DND-41 (cell line): Measurements from ENCODE around the gene PCK2.

Experiments
- ATAC-seq: fragments of 200-7000 bp; cut with Tn5 transposase; 3 replicates; pipeline ENCODE4 v1.9.1; 2021; ENCODE audit warnings: low read depth; ENCODE audit not compliant: insufficient read depth
- DNase-seq: peaks from one replicate; pipeline ENCODE4 v3.0.0-alpha.2; 2020
- H2AFZ ChIP-seq: 2 replicates; pipeline ENCODE4 v1.6.0; 2012; ENCODE audit warnings: low read depth, low read length
- H3K27ac ChIP-seq: 2 replicates; pipeline ENCODE4 v1.5.1; 2012; ENCODE audit warnings: low read length, inconsistent platforms
- H3K27me3 ChIP-seq: fragments of 200-600 bp; sonication (generic); 2 replicates; pipeline ENCODE4 v1.6.0; 2012; ENCODE audit warnings: low read length, mild to moderate bottlenecking, inconsistent platforms; ENCODE audit not compliant: insufficient read depth, poor library complexity
- H3K36me3 ChIP-seq: 2 replicates; pipeline ENCODE4 v1.5.1; 2012; ENCODE audit warnings: low read length, inconsistent platforms; ENCODE audit not compliant: insufficient read depth
- H3K4me1 ChIP-seq: 2 replicates; pipeline ENCODE4 v1.5.1; 2012; ENCODE audit warnings: mild to moderate bottlenecking, low read length; ENCODE audit not compliant: insufficient read depth
- H3K4me2 ChIP-seq: 2 replicates; pipeline ENCODE4 v1.6.0; 2012; ENCODE audit warnings: mild to moderate bottlenecking, moderate library complexity, low read length, inconsistent platforms; ENCODE audit not compliant: insufficient read depth
- H3K4me3 ChIP-seq, 2 experiments: fragments of 200-600 bp in 1 of 2; shearing (Covaris generic) in 1 of 2; 2 replicates each; pipeline ENCODE4 v1.5.1; 2012 to 2016; ENCODE audit warnings: inconsistent platforms in 2 of 2, low read length in 2 of 2, mild to moderate bottlenecking in 2 of 2, low read depth in 1 of 2, moderate library complexity in 1 of 2
- H3K79me2 ChIP-seq: 2 replicates; pipeline ENCODE4 v1.6.0; 2012; ENCODE audit warnings: low read length, inconsistent platforms; ENCODE audit not compliant: insufficient read depth
- H3K9ac ChIP-seq: 2 replicates; pipeline ENCODE4 v1.6.0; 2012; ENCODE audit warnings: low read depth, mild to moderate bottlenecking, inconsistent platforms, low read length, moderate library complexity
- H3K9me3 ChIP-seq: 2 replicates; pipeline ENCODE4 v1.5.1; 2012; ENCODE audit warnings: low read length, moderate library complexity, mild to moderate bottlenecking, inconsistent platforms; ENCODE audit not compliant: insufficient read depth, severe bottlenecking
- H4K20me1 ChIP-seq: 2 replicates; pipeline ENCODE4 v1.6.0; 2012; ENCODE audit warnings: low read length; ENCODE audit not compliant: insufficient read depth
- CTCF ChIP-seq: IDR thresholded peaks from 2 replicates; pipeline ENCODE4 v1.5.1; 2012; ENCODE audit warnings: borderline replicate concordance, low read length, moderate library complexity, mild to moderate bottlenecking; ENCODE audit not compliant: poor library complexity, severe bottlenecking; ENCODE audit errors: extremely low read depth
- EZH2 ChIP-seq: IDR thresholded peaks from 3 replicates; pipeline ENCODE4 v1.6.1; 2012; ENCODE audit warnings: borderline replicate concordance, low read depth, mild to moderate bottlenecking, moderate library complexity, low read length, inconsistent platforms; ENCODE audit not compliant: severe bottlenecking

The PCK2 gene

GRCh38 chr14:24056800-24057184 is 37.3 kb upstream of the PCK2 start:
- Histone ChIP-seq H3K79me2 (no peaks in the 10 kb centered on the region), H3K9ac (no peak overlapping the region), H4K20me1 (0 out of 2 replicates have a peak, but pooled peaks cover 2% of the 10 kb centered on the region), H3K4me3 (no peak overlapping the region), H3K27me3 (no peaks in the 10 kb centered on the region), H3K4me2 (no peak overlapping the region), H3K27ac (no peak overlapping the region), H3K9me3 (no peaks in the 10 kb centered on the region), H3K36me3 (no peaks in the 10 kb centered on the region), H3K4me1 (peaks cover 14% of the 10 kb centered on the region), H2AFZ (no peak overlapping the region)
- TF ChIP-seq CTCF (no peak), EZH2 (no peak)
- DNase-seq (no peak), ATAC-seq (no peak)

GRCh38 chr14:24057271-24057670 is 36.8 kb upstream of the PCK2 start:
- H3K27me3 ChIP-seq: no peaks in the 10 kb centered on the region
- DNase-seq (no peak), ATAC-seq (no peak)
- H3K4me1 ChIP-seq: peaks cover 10% of the 10 kb centered on the region
- H3K4me2 ChIP-seq: no peak overlapping the region
- no peaks in the 10 kb centered on the region for H3K79me2 ChIP-seq
- TF ChIP-seq EZH2 (no peak), CTCF (no peak)
- no peaks in the 10 kb centered on the region for H3K36me3 ChIP-seq
- H3K4me3 ChIP-seq: no peak overlapping the region
- H3K9me3 ChIP-seq: no peaks in the 10 kb centered on the region
- no peak overlapping the region for H2AFZ ChIP-seq
- H3K9ac ChIP-seq: no peak overlapping the region
- 0 out of 2 replicates have a peak, but pooled peaks cover 2% of the 10 kb centered on the region for H4K20me1 ChIP-seq
- H3K27ac ChIP-seq: no peak overlapping the region

GRCh38 chr14:24057867-24058259 is 36.2 kb upstream of the PCK2 start:
- ATAC-seq (peak; percentile 53), DNase-seq (no peak)
- H3K4me1 ChIP-seq: peaks cover 4% of the 10 kb centered on the region
- no peaks in the 10 kb centered on the region for H3K9me3 ChIP-seq
- H2AFZ ChIP-seq: no peak overlapping the region
- no peaks in the 10 kb centered on the region for H3K36me3 ChIP-seq
- no peaks in the 10 kb centered on the region for H3K79me2 ChIP-seq
- H3K27ac ChIP-seq: no peak overlapping the region
- no peak for TF ChIP-seq EZH2
- no peak for TF ChIP-seq CTCF
- H3K27me3 ChIP-seq: no peaks in the 10 kb centered on the region
- H3K4me2 ChIP-seq: no peak overlapping the region
- H3K4me3 ChIP-seq: no peak overlapping the region
- no peaks in the 10 kb centered on the region for H4K20me1 ChIP-seq
- no peak overlapping the region for H3K9ac ChIP-seq

GRCh38 chr14:24058260-24058950 is 35.7 kb upstream of the PCK2 start:
- H3K4me2 ChIP-seq: no peak overlapping the region
- no peaks in the 10 kb centered on the region for H3K4me1 ChIP-seq
- peak; percentile 78 for DNase-seq
- no peak overlapping the region for H3K9ac ChIP-seq
- no peaks in the 10 kb centered on the region for H4K20me1 ChIP-seq
- H3K4me3 ChIP-seq: no peak overlapping the region
- no peaks in the 10 kb centered on the region for H3K79me2 ChIP-seq
- H3K27ac ChIP-seq: 0 out of 2 replicates have a peak overlapping the region, but pooled peaks have one; percentile 37
- ATAC-seq: peak; percentile 88
- H3K9me3 ChIP-seq: no peaks in the 10 kb centered on the region
- H3K27me3 ChIP-seq: no peaks in the 10 kb centered on the region
- no peaks in the 10 kb centered on the region for H3K36me3 ChIP-seq
- peak overlapping the region; percentile 22; the same call in 1 of the 2 replicates for H2AFZ ChIP-seq
- TF ChIP-seq CTCF (peak; percentile 97), EZH2 (no peak)
